Measurements from ENCODE around the gene NNT. TPM values are rescaled to one million over a fixed set of nuclear protein-coding genes. Genes with fewer than 3 reads are reported as not detected.
"Not testable (repeated sequence)": the region's sequence is repeated elsewhere in the genome, so short reads cannot be mapped to it uniquely, and the experiment has no call there.

NNT gene
- total and polyA plus RNA-seq, 2 of the 13 experiments (the other 11 are each of a cell fraction or from before 2014, with no cell fraction given) = 21.1 to 58.0 TPM

GRCh38 chr5:43598927-43599326 lies 4.1 kb upstream of the NNT start:
- H3K9ac ChIP-seq (ENCODE audit: insufficient read depth, low read depth, low read length); H3K27me3 ChIP-seq (ENCODE audit: control insufficient read depth in 1 of 2, insufficient read depth in 2 of 2, low read length in 2 of 2); H2AFZ ChIP-seq (ENCODE audit: low read length); FAIRE-seq; H3K4me2 ChIP-seq (ENCODE audit: low read depth, low read length); H3K9me3 ChIP-seq (ENCODE audit: low read length); H3K36me3 ChIP-seq (replicated peaks in 1 of 2; ENCODE audit: control insufficient read depth in 1 of 2, insufficient read depth in 2 of 2, low read length in 2 of 2); in situ Hi-C loops (cut with HindIII; ENCODE audit: extremely low pct_ligation_motif_present, low pct_unique_long_range_greater_than_20kb); POLR2A ChIA-PET; BruUV-seq (replicated peaks); CTCF ChIA-PET (ENCODE audit: low intra/inter-chr PET ratio, low total read pairs); H3K27ac ChIP-seq (ENCODE audit: extremely low read length, insufficient read depth, low read length); intact Hi-C loops (cut with micrococcal nuclease; ENCODE audit: unreplicated experiment); H3K4me3 ChIP-seq (replicated peaks in 1 of 3; ENCODE audit: insufficient read depth in 1 of 3, low read depth in 2 of 3, low read length in 3 of 3); DNase-seq (ENCODE audit: low spot score); ATAC-seq; H4K20me1 ChIP-seq (ENCODE audit: insufficient read depth, low read length): not testable (repeated sequence)
- WGBS (ENCODE audit: low lambda C conversion rate) = 100% methylated on average over 1 of the region's 1 CpG
- H3K79me2 ChIP-seq (ENCODE audit: insufficient read depth, low read length) = peaks cover 25% of the 10 kb centered on the region
- peaks cover 24% of the 10 kb centered on the region for H3K4me1 ChIP-seq (ENCODE audit: insufficient read depth, low read length)

GRCh38 chr5:43601454-43602260 lies 1.3 kb upstream of the NNT start:
- Histone ChIP-seq H3K36me3 (replicated peaks in 1 of 2; ENCODE audit: control insufficient read depth in 1 of 2, insufficient read depth in 2 of 2, low read length in 2 of 2) (no peaks in the 10 kb centered on the region), H4K20me1 (ENCODE audit: insufficient read depth, low read length) (no peaks in the 10 kb centered on the region), H3K4me1 (ENCODE audit: insufficient read depth, low read length) (peaks cover 47% of the 10 kb centered on the region), H3K4me3 (replicated peaks in 1 of 3; ENCODE audit: insufficient read depth in 1 of 3, low read depth in 2 of 3, low read length in 3 of 3) (peak overlapping the region; percentile 61 to 89 (median 80)), H3K79me2 (ENCODE audit: insufficient read depth, low read length) (peaks cover 30% of the 10 kb centered on the region), H3K9me3 (ENCODE audit: low read length) (no peaks in the 10 kb centered on the region), H3K27me3 (ENCODE audit: control insufficient read depth in 1 of 2, insufficient read depth in 2 of 2, low read length in 2 of 2) (no peaks in the 10 kb centered on the region; a peak in 1 of 5 replicates), H2AFZ (ENCODE audit: low read length) (peak overlapping the region; percentile 58), H3K27ac (ENCODE audit: extremely low read length, insufficient read depth, low read length) (peak overlapping the region; percentile 84), H3K9ac (ENCODE audit: insufficient read depth, low read depth, low read length) (peak overlapping the region; percentile 78), H3K4me2 (ENCODE audit: low read depth, low read length) (peak overlapping the region; percentile 97)
- BruUV-seq (replicated peaks) = no TSS peak
- ChIA-PET CTCF (ENCODE audit: low intra/inter-chr PET ratio, low total read pairs) (no interaction called here), POLR2A (interaction anchor here (1.1 to 1.7 kb wide), 5 partner anchors 12 to 480 kb away, joined by 3 to 8 read pairs (median 4); partner anchors contain the start of gene TMEM267)
- intact Hi-C loops (cut with micrococcal nuclease; ENCODE audit: unreplicated experiment) = loop anchor here (1.0 kb wide), 1 partner anchor 45 kb away; no protein-coding TSS in a partner anchor
- FAIRE-seq (no peak), DNase-seq (ENCODE audit: low spot score) (peak; percentile 32), ATAC-seq (no peak)
- in situ Hi-C loops (cut with HindIII; ENCODE audit: extremely low pct_ligation_motif_present, low pct_unique_long_range_greater_than_20kb) = no loop called here
- WGBS (ENCODE audit: low lambda C conversion rate) = 15% methylated on average over 8 of the region's 8 CpGs
- no peak for TF ChIP-seq TP53 (CRISPR knock-in tag; conservative IDR thresholded peaks at IDR 0.05)
- no peak for TF ChIP-seq ZNF639 (CRISPR knock-in tag; conservative IDR thresholded peaks at IDR 0.05)
- no peak for TF ChIP-seq FLYWCH1 (CRISPR knock-in tag; IDR thresholded peaks at IDR 0.05)
- 0 out of 2 replicates have a peak, but pooled peaks have one; percentile 26 for TF ChIP-seq YEATS2 (CRISPR knock-in tag; IDR thresholded peaks at IDR 0.05; ENCODE audit: borderline replicate concordance)
- TF ChIP-seq ZNF644 (CRISPR knock-in tag; IDR thresholded peaks at IDR 0.05; ENCODE audit: low read depth) = no peak
- TF ChIP-seq CEBPZ (IDR thresholded peaks at IDR 0.05; ENCODE audit: low read length) = no peak
- no peak for TF ChIP-seq ZNF124 (CRISPR knock-in tag; IDR thresholded peaks at IDR 0.05)
- no peak for TF ChIP-seq ZFP37 (CRISPR knock-in tag; IDR thresholded peaks at IDR 0.05; ENCODE audit: borderline replicate concordance)
- no peak for TF ChIP-seq LRRFIP1 (CRISPR knock-in tag; conservative IDR thresholded peaks at IDR 0.05)

Data from HepG2 (cell line).